ENCODE data around the gene PARD3.
A peak's percentile ranks its signal among the peaks of the same experiment; 100 is the strongest.

The PARD3 gene

DNA sequence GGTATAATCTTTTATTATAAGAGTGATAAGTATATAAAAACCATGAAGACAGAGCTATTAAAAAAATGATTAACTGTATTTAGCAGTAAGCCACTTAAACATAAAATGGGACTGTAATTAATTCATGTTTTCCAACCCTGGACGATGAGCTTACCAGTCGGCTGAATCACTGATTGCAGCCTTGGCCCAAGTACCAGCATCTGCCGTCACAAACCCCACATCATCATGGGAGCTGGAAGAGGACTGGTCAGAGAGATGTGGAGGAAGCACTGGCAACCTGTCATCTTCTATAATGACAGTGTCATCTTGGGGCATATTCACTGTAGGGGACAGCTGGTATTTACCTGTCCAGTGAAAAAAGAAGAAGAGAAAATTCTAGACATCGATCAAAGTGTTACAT, 473.6 kb downstream of the PARD3 start:
- FAIRE-seq (no peak), DNase-seq (ENCODE audit: insufficient read length, low spot score) (no peak)

GRCh38 chr10:34340934-34341333, 474.2 kb downstream of the PARD3 start:
- DNase-seq (ENCODE audit: insufficient read length, low spot score): no peak
- no peak for FAIRE-seq

DNA sequence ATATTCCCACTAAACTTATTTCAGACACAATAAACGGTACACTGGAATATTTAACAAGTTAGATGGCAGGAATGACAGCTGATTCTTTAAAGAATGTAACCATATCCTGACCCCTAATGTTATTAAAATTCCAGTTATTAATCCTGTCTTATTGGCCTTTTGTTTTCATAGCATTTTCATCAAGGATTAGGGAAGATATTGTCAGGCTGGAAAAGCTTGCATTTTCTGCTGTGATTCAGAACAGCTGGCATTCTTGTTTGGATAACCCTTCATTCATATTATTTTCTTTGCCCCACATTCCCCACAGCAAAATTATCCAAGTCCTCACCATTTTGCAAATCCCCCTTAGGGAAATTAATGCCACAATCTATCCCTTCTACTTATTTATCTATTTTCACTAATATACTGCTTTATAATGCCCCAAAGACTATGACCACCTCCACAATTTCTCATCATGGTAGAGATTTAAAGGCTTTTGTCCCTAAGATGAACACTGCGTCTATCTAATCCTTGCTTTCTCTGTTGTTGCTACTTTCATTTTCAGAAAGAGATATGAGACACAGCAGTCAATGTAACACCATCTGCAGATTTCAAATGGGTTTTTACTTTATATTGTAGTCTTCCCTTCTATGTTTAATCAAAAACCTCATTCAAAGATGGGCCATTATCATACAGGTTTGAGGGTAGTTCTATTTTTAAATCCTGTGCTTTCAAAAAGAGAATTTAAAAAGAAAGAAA, 475.1 kb downstream of the PARD3 start:
- FAIRE-seq (no peak), DNase-seq (ENCODE audit: insufficient read length, low spot score) (no peak)

DNA sequence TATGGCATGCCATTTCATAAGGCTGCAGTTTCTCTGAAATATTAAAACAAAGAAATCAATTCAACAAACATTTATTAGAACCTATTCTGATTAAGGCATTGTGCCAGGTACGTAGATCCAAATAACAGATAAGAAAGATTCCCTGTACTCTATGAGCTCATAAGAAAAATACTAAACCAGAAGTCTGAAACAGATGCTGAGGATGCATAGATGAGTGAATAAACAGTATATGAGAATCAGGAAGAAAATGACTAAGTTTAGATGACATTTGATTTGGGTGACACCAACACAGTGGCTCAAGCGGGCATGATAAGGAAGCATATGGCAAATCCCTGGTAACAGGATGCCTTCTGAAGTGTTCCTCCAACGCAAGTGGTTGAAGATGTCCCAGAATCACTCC, 477.2 kb downstream of the PARD3 start:
- FAIRE-seq (peak; percentile 40), DNase-seq (ENCODE audit: insufficient read length, low spot score) (no peak)

GRCh38 chr10:34335960-34336690, 479.0 kb downstream of the PARD3 start:
- no peak for FAIRE-seq
- DNase-seq (ENCODE audit: insufficient read length, low spot score): no peak

DNA sequence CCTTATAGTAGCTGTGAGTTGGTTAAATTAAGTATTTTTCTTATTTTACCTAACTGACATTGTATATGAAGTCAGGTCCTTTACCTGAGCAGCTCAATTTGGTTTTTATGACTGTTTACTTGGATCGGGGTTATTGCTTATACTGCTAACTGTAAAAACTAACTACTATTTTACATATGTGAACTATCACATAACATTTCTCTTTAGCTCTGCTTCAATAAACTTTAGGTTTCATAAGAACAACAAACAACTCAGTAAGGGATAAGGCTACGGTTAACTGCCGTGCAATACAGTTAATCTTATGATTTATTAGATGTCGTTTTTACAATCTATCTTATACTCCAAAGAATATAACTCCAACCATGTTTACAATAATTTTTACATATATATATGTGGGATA, 480.2 kb downstream of the PARD3 start:
- FAIRE-seq (no peak), DNase-seq (ENCODE audit: insufficient read length, low spot score) (no peak)

DNA sequence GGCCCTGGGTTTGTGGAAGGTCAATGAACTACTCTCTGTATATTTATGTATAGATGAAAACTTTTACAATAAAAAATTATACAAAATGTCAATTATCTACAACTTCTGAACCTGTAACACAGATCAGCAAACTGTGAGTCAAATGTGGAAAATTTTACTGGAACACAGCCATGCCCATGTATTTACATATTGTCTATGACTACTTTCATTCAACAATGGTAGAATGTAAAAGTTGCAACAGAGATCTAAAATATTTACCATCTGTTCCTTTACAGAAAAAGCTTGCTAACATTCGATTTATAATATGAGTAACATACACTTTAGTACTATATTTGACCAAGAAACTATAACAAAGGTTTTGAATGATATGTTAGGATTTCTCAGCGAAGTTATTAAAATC, 481.6 kb downstream of the PARD3 start:
- DNase-seq (ENCODE audit: insufficient read length, low spot score): no peak
- no peak for FAIRE-seq

DNA sequence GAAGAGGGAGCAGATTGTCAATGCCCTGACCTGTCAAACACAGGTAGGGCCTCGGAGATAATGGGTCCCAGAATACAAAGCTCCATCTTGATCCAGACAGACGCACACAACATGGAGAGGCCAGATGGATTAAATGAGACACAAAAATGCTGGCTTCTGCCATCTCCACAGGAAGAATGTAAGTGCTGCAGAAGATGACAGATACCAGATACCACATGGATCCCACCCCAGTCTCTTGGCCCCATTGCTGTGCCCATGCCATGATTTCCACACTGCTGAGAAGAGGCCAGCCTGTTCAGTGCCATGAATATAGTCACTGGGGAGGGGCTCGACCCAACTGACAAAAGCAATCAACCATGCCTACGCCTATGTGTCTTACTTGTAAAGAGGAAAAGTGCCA, 487.9 kb downstream of the PARD3 start:
- DNase-seq (ENCODE audit: insufficient read length, low spot score) (no peak), FAIRE-seq (no peak)

- FAIRE-seq: no peak
- no peak for DNase-seq (ENCODE audit: insufficient read length, low spot score)
Observed at GRCh38 chr10:34323192-34323591, 491.9 kb downstream of the PARD3 start.

DNA sequence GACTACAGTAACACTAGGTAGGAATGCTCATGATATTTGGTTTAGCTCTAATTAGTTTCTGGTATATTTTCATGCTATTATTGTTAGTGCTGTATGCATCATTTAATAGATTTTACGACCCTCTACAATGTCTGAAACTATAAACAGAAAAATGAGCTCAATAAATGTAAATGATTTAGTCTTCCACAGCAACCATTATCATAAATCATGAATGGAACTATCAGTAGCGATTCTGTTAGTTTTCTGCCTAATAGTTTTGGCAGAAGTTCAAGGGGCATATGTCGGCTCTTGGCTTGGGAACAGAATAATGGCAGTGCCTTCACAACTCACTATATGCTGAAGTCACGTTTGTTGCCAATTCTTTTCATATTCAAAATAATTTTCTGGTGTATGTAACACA, 494.8 kb downstream of the PARD3 start:
- no peak for FAIRE-seq
- DNase-seq (ENCODE audit: insufficient read length, low spot score): no peak

DNA sequence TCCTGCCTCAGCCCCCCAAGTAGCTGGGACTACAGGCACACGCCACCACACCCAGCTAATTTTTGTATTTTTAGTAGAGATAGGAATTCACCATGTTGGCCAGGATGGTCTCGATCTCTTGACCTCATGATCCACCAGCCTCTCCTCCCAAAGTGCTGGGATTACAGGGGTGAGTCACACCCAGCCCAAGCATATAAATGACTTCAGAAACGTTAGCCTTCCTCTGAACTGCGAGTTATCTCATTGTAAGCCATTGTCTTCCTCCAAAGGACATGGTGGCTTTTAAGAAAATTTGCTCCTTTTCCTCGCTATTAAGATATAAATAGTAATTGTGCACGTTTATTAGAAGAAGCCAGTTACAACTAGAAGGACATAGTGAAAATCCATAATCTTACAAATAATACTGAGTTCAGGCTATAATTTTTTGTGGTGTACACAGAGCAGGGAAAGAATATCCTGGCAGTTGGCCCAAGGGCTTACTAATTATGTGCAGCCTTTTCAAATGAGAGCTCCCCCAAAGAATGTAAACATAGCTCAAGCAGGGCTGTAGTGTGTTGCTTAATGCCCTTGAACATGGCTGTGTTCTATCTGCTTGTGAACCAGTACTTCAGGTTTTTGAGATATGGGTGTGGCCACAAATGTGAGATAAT, 495.8 kb downstream of the PARD3 start:
- FAIRE-seq: no peak

DNA sequence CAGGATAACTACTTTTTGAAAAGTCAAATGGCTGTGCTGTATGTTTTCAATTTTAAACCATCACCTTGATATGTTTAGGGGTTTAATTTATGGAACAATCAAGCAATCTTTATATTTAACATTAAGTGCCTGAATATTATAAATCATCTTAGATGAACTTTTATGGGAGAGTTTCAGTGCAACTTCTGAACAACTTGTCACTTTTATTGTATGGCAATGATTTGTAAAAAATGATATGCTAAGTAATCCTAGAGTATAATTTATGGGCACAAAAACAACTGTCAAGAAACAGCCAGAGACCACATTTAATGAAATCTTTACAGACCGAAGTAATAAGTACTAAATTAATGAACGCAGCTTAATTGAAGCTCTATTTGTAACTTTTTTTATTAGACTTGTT, 498.9 kb downstream of the PARD3 start:
- no peak for DNase-seq (ENCODE audit: insufficient read length, low spot score)
- FAIRE-seq: no peak

More for the DNA sequence above, 495.8 kb downstream of the PARD3 start:
- peak; percentile 20 for DNase-seq (ENCODE audit: insufficient read length, low spot score)

- FAIRE-seq (no peak), DNase-seq (ENCODE audit: insufficient read length, low spot score) (no peak)
Observed at GRCh38 chr10:34314457-34314856, 500.6 kb downstream of the PARD3 start.

DNA sequence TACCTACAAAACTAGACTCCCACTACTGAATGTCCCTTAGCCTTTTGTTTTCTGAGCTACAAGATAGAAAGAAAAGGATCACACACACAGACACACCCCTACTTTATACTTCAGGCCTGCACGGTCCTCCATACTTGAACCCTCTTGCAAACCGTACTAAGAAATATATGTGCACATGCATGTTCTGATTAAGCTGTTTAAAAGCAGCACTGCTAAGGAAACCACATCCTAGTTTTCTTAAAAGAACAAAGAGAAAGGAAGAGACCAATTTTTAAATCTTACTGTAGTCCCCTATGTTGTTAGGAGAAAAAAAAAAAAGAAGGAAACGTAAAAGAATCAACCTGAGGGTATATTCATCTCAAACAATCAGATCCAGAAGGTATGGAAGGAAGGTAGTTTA, 501.2 kb downstream of the PARD3 start:
- FAIRE-seq: no peak
- DNase-seq (ENCODE audit: insufficient read length, low spot score): no peak

DNA sequence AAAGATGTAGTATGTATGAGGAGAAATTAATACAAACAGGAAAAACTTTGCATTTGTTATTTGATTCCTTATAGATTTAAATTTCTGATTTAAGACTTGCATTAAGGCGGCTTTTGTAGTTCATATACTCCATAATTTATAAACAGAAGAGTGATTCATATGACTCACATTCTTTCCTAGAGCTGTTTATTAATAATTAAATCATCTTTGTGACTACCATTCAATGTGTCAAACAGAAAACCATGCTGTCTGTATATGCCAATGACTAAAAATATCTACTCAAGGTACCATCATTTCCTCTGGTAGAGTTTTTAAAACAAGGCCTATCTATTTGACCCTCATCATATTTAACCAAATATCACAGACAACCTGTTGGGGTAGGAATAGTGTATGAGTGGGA, 501.7 kb downstream of the PARD3 start:
- DNase-seq (ENCODE audit: insufficient read length, low spot score) (no peak), FAIRE-seq (peak; percentile 54)

DNA sequence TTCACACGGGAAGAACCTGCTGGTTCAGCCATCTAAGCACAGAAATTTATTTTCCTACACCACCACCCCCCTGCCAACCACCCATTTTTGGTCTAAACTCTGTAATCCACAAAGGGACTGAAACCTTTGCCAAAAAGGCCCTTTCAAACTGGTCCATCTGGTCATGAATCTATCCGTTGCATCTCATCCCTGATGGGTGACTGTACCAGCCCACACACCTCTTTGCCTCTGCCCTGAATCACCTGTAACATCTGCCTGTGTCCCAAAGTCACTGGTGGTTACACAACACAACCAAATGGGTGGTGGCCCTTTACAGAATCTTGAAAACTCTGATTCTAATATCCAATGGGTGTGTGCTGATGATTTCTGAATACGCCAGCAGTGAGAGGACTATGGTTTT, 503.4 kb downstream of the PARD3 start:
- DNase-seq (ENCODE audit: insufficient read length, low spot score) (no peak), FAIRE-seq (no peak)

DNA sequence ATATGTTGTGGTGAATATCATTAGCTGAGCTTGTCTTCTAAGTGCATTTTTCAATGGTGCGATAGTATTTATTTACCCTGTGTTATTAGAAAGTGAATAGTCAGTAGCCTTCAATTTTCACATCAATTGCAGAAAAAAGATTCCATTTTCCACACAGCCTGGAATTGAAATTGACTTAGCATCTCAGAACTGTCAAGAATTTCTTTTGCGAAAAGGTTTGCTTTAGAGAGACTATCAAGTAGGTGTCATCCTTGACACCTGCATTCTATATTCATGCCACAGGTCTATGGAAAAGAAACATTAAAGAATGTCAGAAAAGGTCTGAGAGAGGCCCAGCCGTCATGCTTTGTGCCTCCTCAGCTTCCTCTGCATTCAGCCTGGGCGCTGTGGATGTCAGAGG, 504.9 kb downstream of the PARD3 start:
- FAIRE-seq (no peak), DNase-seq (ENCODE audit: insufficient read length, low spot score) (no peak)

- FAIRE-seq (no peak), DNase-seq (ENCODE audit: insufficient read length, low spot score) (no peak)
Observed at GRCh38 chr10:34305189-34305588, 509.9 kb downstream of the PARD3 start.

DNA sequence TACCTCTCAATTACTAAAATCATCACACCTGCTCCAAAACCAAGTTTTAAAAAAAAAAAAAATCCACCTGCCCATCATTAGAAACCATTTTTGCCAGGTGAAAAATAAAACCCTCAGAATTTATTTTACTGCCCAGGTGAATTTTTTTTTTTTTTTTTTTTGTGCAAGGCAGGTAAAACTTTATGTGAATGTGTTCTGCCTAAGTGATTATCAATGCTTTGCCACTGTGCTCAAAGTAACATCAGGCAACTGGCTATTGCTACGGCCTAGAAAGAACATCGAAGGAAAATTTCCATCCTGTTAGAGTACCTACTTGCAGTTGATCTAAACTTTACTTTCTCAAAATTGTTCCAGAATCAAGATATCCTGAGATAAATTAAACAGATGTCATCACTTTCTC, 512.1 kb downstream of the PARD3 start:
- DNase-seq (ENCODE audit: insufficient read length, low spot score) (no peak), FAIRE-seq (no peak)

DNA sequence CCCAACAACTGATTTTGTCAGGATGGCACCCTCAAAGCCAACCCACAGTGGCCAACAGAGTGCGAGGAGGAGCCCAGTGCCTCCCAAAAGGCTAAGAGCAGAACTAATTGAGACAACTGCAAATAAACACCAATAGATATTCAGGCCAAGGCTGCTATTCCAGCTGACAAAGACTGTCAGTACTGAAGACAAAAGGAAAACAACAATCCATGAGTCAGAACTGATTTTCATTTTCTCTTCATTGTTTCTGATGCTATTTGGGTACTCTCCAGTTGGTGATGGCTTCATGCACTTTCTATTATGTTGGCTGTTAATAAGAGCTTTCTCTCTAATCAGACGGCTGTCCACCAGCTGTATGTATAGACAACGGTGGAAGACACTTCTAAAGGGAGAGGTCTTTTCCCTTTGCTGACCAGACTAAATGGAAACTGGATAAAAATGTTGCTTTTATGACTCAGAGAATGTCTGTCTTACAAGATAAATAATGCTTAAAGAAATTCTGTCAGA, 515.9 kb downstream of the PARD3 start:
- DNase-seq (ENCODE audit: insufficient read length, low spot score) (no peak), FAIRE-seq (peak; percentile 73)

DNA sequence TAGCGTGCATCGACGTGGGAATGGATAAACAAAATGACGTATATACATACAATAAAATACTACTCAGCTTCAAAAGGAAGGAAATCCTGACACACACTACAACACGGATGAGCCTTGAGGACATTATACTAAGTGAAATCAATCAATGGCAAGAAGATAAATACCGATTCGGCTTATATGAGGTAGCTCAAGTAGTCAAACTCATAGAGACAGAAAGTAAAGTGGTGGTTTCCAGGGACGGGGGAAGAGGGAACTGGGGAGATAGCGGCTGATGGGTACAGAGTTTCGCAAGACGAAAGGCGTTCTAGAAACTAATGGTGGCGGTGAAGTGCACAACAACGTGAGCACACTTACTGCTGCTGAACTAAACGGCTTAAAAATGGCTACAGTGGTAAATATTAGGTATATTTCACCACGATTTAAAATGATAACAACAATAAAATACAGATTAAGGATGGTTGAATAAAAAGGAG, 516.7 kb downstream of the PARD3 start:
- DNase-seq (ENCODE audit: insufficient read length, low spot score) (no peak), FAIRE-seq (no peak)
